Colonic mucosa (tissue), 4 donors: ENCODE measurements around the gene KHDRBS1. TPM values are rescaled to one million over a fixed set of nuclear protein-coding genes. Genes with fewer than 3 reads are reported as not detected.

ENCODE experiments used
- DNase-seq: peaks from one replicate; pipeline ENCODE4 v3.0.0-alpha.2; 2020
- H3K27ac ChIP-seq: fragments of 200-600 bp; one replicate; pipeline ENCODE4 v1.8.0; 2021
- H3K27me3 ChIP-seq: fragments of 200-600 bp; one replicate; pipeline ENCODE4 v1.8.0; 2021
- H3K36me3 ChIP-seq: fragments of 200-600 bp; one replicate; pipeline ENCODE4 v1.8.0; 2021
- H3K4me1 ChIP-seq: fragments of 200-600 bp; one replicate; pipeline ENCODE4 v1.8.0; 2021; ENCODE audit warnings: mild to moderate bottlenecking
- H3K4me3 ChIP-seq: fragments of 200-600 bp; one replicate; pipeline ENCODE4 v1.8.0; 2021
- H3K9ac ChIP-seq, 2 donors: one replicate each; pipeline ENCODE4 v1.7.0; 2013; ENCODE audit warnings: control low read depth in 2 of 2, low read depth in 2 of 2, low read length in 2 of 2
- H3K9me3 ChIP-seq: fragments of 200-600 bp; one replicate; pipeline ENCODE4 v1.8.0; 2021
- intact Hi-C: fragments of 100-400 bp; cut with DNase I; formaldehyde crosslinking; loops from one replicate; pipeline ENCODE4 v1.14.1; 2022
- total RNA-seq, 2 donors: library from RNA; stranded (reverse); fragmentation: NEBNext Ultra II Directional in 1 of 2; extraction: Animal tissue kit (Norgen Biotek cat#: 25700) in 1 of 2; gene quantifications; one replicate each; pipeline ENCODE4 v1.2.1, GENCODE V29; 2021
- TF ChIP-seq, protein P1 (sequence below): fragments of 200-600 bp; IDR thresholded peaks from one replicate; pipeline ENCODE4 v1.8.0; 2022; ENCODE audit warnings: antibody characterized with exemption, mild to moderate bottlenecking
- donor health status: healthy.
- donor health status: DM: no; HTN: no; CAD: no.
- donor health status: DM: no; HTN: no; CAD: no.

The KHDRBS1 gene
- total RNA-seq, 2 donors from 2014 or later: 105 to 147 TPM

DNA sequence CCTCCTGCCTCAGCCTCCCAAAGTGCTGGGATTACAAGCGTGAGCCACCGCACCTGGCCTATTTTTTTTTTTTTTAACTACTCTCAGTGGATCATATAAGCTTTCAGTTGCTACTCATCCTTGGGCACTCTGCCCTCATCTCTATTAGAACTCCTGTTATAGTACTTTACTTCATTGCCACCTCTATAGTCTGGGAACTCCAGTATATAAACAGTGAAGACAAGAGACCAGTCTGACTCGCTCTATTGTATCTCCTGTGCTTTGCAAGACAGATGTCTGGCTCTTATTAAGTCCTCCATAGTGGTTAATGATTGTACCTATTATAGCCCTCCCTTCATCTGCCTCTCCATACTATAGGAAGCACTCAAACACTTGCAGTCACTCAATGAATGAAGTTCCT, 15.1 kb downstream of the KHDRBS1 start:
- Histone ChIP-seq H3K27me3 (no peaks in the 10 kb centered on the region), H3K4me3 (no peak overlapping the region), H3K9ac (no peak overlapping the region), H3K9me3 (no peaks in the 10 kb centered on the region), H3K27ac (no peak overlapping the region), H3K36me3 (peaks cover 8% of the 10 kb centered on the region), H3K4me1 (no peaks in the 10 kb centered on the region)
- DNase-seq: no peak
- TF ChIP-seq, protein P1, sequence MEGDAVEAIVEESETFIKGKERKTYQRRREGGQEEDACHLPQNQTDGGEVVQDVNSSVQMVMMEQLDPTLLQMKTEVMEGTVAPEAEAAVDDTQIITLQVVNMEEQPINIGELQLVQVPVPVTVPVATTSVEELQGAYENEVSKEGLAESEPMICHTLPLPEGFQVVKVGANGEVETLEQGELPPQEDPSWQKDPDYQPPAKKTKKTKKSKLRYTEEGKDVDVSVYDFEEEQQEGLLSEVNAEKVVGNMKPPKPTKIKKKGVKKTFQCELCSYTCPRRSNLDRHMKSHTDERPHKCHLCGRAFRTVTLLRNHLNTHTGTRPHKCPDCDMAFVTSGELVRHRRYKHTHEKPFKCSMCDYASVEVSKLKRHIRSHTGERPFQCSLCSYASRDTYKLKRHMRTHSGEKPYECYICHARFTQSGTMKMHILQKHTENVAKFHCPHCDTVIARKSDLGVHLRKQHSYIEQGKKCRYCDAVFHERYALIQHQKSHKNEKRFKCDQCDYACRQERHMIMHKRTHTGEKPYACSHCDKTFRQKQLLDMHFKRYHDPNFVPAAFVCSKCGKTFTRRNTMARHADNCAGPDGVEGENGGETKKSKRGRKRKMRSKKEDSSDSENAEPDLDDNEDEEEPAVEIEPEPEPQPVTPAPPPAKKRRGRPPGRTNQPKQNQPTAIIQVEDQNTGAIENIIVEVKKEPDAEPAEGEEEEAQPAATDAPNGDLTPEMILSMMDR: no peak
- intact Hi-C loops: no loop called here

DNA sequence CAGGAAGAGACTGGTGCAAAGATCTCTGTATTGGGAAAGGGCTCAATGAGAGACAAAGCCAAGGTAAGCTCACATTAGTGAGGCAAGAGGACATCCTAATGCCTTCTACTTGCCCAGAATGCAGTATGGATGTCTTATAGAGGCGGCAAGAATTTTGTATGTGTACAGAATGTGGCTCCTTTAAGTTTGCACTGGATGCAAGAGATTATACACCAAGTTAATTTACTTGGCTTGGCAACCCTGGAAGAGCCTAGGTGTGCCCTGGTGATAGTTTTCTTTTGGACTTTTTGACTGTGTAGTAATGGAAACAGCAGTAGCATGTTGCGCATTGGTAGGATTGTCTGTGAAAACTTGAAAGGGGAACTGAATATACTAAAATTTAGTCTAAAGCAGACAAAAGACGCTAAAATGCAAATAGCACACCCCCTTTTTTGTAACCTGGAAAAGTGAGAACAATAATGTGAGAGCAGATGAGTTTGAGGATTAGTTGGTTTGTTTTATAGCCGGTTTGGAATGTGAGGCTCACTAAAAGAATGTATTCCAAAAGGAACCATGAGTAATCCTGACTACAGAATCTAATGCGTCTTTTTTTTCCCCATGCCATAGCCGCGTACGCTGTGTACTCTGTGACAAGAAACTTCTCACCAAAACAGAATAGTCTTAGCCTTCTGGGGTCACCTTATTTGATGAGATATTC, 18.1 kb downstream of the KHDRBS1 start:
- Histone ChIP-seq H3K27me3 (no peaks in the 10 kb centered on the region), H3K4me3 (no peak overlapping the region), H3K4me1 (no peaks in the 10 kb centered on the region), H3K36me3 (peaks cover 8% of the 10 kb centered on the region), H3K27ac (no peak overlapping the region), H3K9me3 (no peaks in the 10 kb centered on the region), H3K9ac (no peak overlapping the region)
- TF ChIP-seq, protein P1: no peak
- no peak for DNase-seq
- intact Hi-C loops: no loop called here

DNA sequence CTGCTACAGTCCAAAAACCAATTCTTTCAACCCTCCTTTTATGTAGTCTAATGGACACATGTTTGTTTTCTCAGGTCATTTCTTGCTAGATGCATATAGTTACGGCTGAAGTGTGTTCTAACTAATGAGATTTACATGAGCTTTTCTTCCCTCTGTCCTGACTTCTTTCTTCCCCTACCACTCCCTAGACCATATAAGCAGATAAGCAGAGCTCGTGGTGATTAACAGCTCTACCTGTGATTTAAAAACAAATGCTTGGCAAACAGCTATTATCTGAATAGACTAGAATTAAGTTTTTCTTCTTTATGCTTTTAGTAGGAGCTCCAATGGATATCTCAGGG, 18.6 kb downstream of the KHDRBS1 start:
- H3K27ac ChIP-seq: no peak overlapping the region
- H3K4me3 ChIP-seq: no peak overlapping the region
- H3K36me3 ChIP-seq: peaks cover 11% of the 10 kb centered on the region
- TF ChIP-seq, protein P1: no peak
- H3K4me1 ChIP-seq: no peaks in the 10 kb centered on the region
- H3K27me3 ChIP-seq: no peaks in the 10 kb centered on the region
- no peak for DNase-seq
- no peaks in the 10 kb centered on the region for H3K9me3 ChIP-seq
- intact Hi-C loops: no loop called here
- H3K9ac ChIP-seq: no peak overlapping the region

DNA sequence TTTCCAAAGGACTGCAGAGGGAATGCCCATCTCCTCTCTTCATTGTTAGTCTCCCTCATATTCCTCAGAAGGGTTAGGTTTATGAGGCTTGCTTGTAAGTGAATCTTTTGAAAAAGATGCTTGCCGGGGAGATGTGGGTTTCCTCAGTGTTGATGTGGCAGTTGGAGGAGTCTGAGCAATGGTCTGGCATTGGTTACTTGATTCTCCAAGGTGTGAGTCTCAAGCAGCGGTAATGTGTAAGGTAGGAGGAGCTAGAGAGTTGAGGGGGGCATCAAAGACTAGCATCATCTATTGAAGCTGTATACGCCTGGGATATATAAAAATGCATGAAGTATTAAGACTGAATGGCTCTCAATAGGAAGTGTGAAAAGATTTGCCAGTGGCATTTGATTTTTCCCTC, 21.5 kb downstream of the KHDRBS1 start:
- peaks cover 19% of the 10 kb centered on the region for H3K36me3 ChIP-seq

DNA sequence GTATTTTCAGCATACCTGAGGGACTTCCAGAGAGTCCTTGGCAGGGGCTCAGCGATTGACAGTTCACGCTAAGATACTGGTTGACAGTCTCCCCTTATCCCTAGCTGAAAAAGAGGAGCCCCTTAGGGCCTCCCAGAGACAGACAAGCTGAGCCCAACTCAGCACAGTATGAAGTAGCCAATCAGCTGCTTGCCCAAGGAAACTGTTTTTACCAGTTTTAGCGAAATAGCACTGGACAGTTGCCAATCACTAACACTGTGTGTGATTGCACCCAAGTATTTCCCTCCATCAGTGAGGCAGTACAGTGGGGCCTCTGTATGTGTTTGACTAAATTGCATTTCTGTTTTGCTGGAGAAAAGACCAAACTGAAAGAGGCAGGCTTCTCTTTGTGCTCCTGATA, 27.0 kb downstream of the KHDRBS1 start:
- TF ChIP-seq, protein P1: no peak
- Histone ChIP-seq H3K4me1 (no peaks in the 10 kb centered on the region), H3K36me3 (peaks cover 27% of the 10 kb centered on the region), H3K27ac (no peak overlapping the region), H3K9me3 (no peaks in the 10 kb centered on the region), H3K27me3 (no peaks in the 10 kb centered on the region), H3K9ac (no peak overlapping the region), H3K4me3 (no peak overlapping the region)
- intact Hi-C loops: no loop called here
- DNase-seq: no peak

More for the DNA sequence above, 21.5 kb downstream of the KHDRBS1 start:
- H3K9ac ChIP-seq: no peak overlapping the region
- DNase-seq: no peak
- no peaks in the 10 kb centered on the region for H3K4me1 ChIP-seq
- H3K27ac ChIP-seq: no peak overlapping the region
- no peak overlapping the region for H3K4me3 ChIP-seq
- intact Hi-C loops: no loop called here
- no peaks in the 10 kb centered on the region for H3K9me3 ChIP-seq
- no peaks in the 10 kb centered on the region for H3K27me3 ChIP-seq
- TF ChIP-seq, protein P1: no peak
